ENCODE results near the gene RILPL1. TPM values are rescaled to one million over a fixed set of nuclear protein-coding genes. Genes with fewer than 3 reads are reported as not detected.

RILPL1 gene
- total RNA-seq, 1 donor = 16.3 TPM

GRCh38 chr12:123491481-123491880, 42.0 kb downstream of the RILPL1 start:
- DNase-seq (ENCODE audit: insufficient read length, low spot score, missing footprints) = peak; percentile 22
- Histone ChIP-seq H3K4me3 (ENCODE audit: insufficient read depth, low read length) (no peak overlapping the region), H3K9me3 (ENCODE audit: low read depth, low read length) (no peaks in the 10 kb centered on the region), H4K20me1 (ENCODE audit: insufficient read depth, low read length) (no peaks in the 10 kb centered on the region), H3K27me3 (ENCODE audit: insufficient read depth, low read length) (no peaks in the 10 kb centered on the region), H3K36me3 (ENCODE audit: insufficient read depth, low read length) (peaks cover 4% of the 10 kb centered on the region), H3K4me2 (ENCODE audit: insufficient read depth, low read length) (no peak overlapping the region), H3K4me1 (ENCODE audit: insufficient read depth, low read length) (no peaks in the 10 kb centered on the region), H3K79me2 (ENCODE audit: insufficient read depth, low read length) (no peaks in the 10 kb centered on the region), H3K27ac (ENCODE audit: low read depth, low read length) (no peak overlapping the region), H2AFZ (ENCODE audit: low read length) (no peak overlapping the region)
- TF ChIP-seq CTCF (IDR thresholded peaks at IDR 0.05; ENCODE audit: extremely low read depth, low read depth, low read length) = no peak

- no peak overlapping the region for H3K27ac ChIP-seq (ENCODE audit: low read depth, low read length)
- H4K20me1 ChIP-seq (ENCODE audit: insufficient read depth, low read length) = no peaks in the 10 kb centered on the region
- H3K4me1 ChIP-seq (ENCODE audit: insufficient read depth, low read length) = no peaks in the 10 kb centered on the region
- no peak overlapping the region for H3K4me2 ChIP-seq (ENCODE audit: insufficient read depth, low read length)
- H2AFZ ChIP-seq (ENCODE audit: low read length) = no peak overlapping the region
- no peaks in the 10 kb centered on the region for H3K79me2 ChIP-seq (ENCODE audit: insufficient read depth, low read length)
- no peak for TF ChIP-seq CTCF (IDR thresholded peaks at IDR 0.05; ENCODE audit: extremely low read depth, low read depth, low read length)
- no peaks in the 10 kb centered on the region for H3K27me3 ChIP-seq (ENCODE audit: insufficient read depth, low read length)
- H3K4me3 ChIP-seq (ENCODE audit: insufficient read depth, low read length) = no peak overlapping the region
- H3K36me3 ChIP-seq (ENCODE audit: insufficient read depth, low read length) = no peaks in the 10 kb centered on the region
- DNase-seq (ENCODE audit: insufficient read length, low spot score, missing footprints) = peak; percentile 54
- H3K9me3 ChIP-seq (ENCODE audit: low read depth, low read length) = no peaks in the 10 kb centered on the region
Measured at GRCh38 chr12:123491056-123491455, 42.5 kb downstream of the RILPL1 start.

GRCh38 chr12:123490089-123490488, 43.4 kb downstream of the RILPL1 start:
- DNase-seq (ENCODE audit: insufficient read length, low spot score, missing footprints) = peak; percentile 69
- H4K20me1 ChIP-seq (ENCODE audit: insufficient read depth, low read length) = no peaks in the 10 kb centered on the region
- H3K27me3 ChIP-seq (ENCODE audit: insufficient read depth, low read length) = no peaks in the 10 kb centered on the region
- H3K79me2 ChIP-seq (ENCODE audit: insufficient read depth, low read length) = no peaks in the 10 kb centered on the region
- H3K27ac ChIP-seq (ENCODE audit: low read depth, low read length) = no peak overlapping the region
- no peaks in the 10 kb centered on the region for H3K9me3 ChIP-seq (ENCODE audit: low read depth, low read length)
- H2AFZ ChIP-seq (ENCODE audit: low read length) = no peak overlapping the region
- no peak overlapping the region for H3K4me3 ChIP-seq (ENCODE audit: insufficient read depth, low read length)
- H3K4me1 ChIP-seq (ENCODE audit: insufficient read depth, low read length) = no peaks in the 10 kb centered on the region
- TF ChIP-seq CTCF (IDR thresholded peaks at IDR 0.05; ENCODE audit: extremely low read depth, low read depth, low read length) = no peak
- no peak overlapping the region for H3K4me2 ChIP-seq (ENCODE audit: insufficient read depth, low read length)
- H3K36me3 ChIP-seq (ENCODE audit: insufficient read depth, low read length) = peaks cover 5% of the 10 kb centered on the region

- no peaks in the 10 kb centered on the region for H3K4me1 ChIP-seq (ENCODE audit: insufficient read depth, low read length)
- DNase-seq (ENCODE audit: insufficient read length, low spot score, missing footprints) = peak; percentile 68
- TF ChIP-seq CTCF (IDR thresholded peaks at IDR 0.05; ENCODE audit: extremely low read depth, low read depth, low read length) = no peak
- H3K36me3 ChIP-seq (ENCODE audit: insufficient read depth, low read length) = peaks cover 9% of the 10 kb centered on the region
- no peak overlapping the region for H3K4me2 ChIP-seq (ENCODE audit: insufficient read depth, low read length)
- H3K9me3 ChIP-seq (ENCODE audit: low read depth, low read length) = no peaks in the 10 kb centered on the region
- no peak overlapping the region for H2AFZ ChIP-seq (ENCODE audit: low read length)
- H3K4me3 ChIP-seq (ENCODE audit: insufficient read depth, low read length) = no peak overlapping the region
- H3K79me2 ChIP-seq (ENCODE audit: insufficient read depth, low read length) = no peaks in the 10 kb centered on the region
- H3K27ac ChIP-seq (ENCODE audit: low read depth, low read length) = no peak overlapping the region
- H3K27me3 ChIP-seq (ENCODE audit: insufficient read depth, low read length) = no peaks in the 10 kb centered on the region
- H4K20me1 ChIP-seq (ENCODE audit: insufficient read depth, low read length) = no peaks in the 10 kb centered on the region
Measured at GRCh38 chr12:123489580-123489979, 43.9 kb downstream of the RILPL1 start.
